PC-9 (cell line): ENCODE results near the gene TMPRSS7. TPM values are rescaled to one million over a fixed set of nuclear protein-coding genes. Genes with fewer than 3 reads are reported as not detected.
A peak's percentile ranks its signal among the peaks of the same experiment; 100 is the strongest.

Experiments
- BruUV-seq: library from RNA; stranded (reverse); fragments of 400-500 nt; replicated peaks from 2 replicates; lab custom pipeline; 2021; lab: Mats Ljungman, UMichigan
- CTCF ChIA-PET: fragments of 300-600 bp; sonication (Branson Sonifier 250); formaldehyde crosslinking; loops from one replicate; lab custom pipeline; 2022; ENCODE audit warnings: antibody characterized with exemption; lab: Charles Lee
- POLR2A ChIA-PET: fragments of 300-600 bp; sonication (Branson Sonifier 250); formaldehyde crosslinking; loops from one replicate; lab custom pipeline; 2022; ENCODE audit warnings: antibody characterized with exemption; ENCODE audit not compliant: unreplicated experiment; lab: Charles Lee
- DNase-seq, 2 experiments: peaks; one replicate each; pipeline versions ENCODE4 v3.0.0 to v3.0.0-alpha.2; 2015 to 2022; ENCODE audit warnings: mixed read lengths in 1 of 2
- H2AFZ ChIP-seq: fragments of 200-600 bp; sonication (generic); 2 replicates; pipeline ENCODE4 v1.8.1; 2017; ENCODE audit warnings: antibody characterized with exemption
- H3F3A ChIP-seq: fragments of 200-600 bp; sonication (generic); 2 replicates; pipeline ENCODE4 v1.8.1; 2017; ENCODE audit warnings: antibody characterized with exemption, mild to moderate bottlenecking, low read depth; ENCODE audit not compliant: insufficient read depth
- H3K27ac ChIP-seq: fragments of 200-600 bp; sonication (generic); 2 replicates; pipeline ENCODE4 v1.6.1; 2016; ENCODE audit warnings: mixed run types
- H3K27me3 ChIP-seq: fragments of 200-600 bp; sonication (generic); 2 replicates; pipeline ENCODE4 v1.6.1; 2016; ENCODE audit warnings: low read depth, mixed run types; ENCODE audit not compliant: insufficient read depth
- H3K36me3 ChIP-seq: fragments of 200-600 bp; sonication (generic); 2 replicates; pipeline ENCODE4 v1.6.1; 2016; ENCODE audit warnings: low read depth, mixed run types
- H3K4me1 ChIP-seq: fragments of 200-600 bp; sonication (generic); replicated peaks from 2 replicates; pipeline ENCODE4 v1.6.1; 2016; ENCODE audit warnings: mixed run types; ENCODE audit not compliant: insufficient read depth
- H3K4me2 ChIP-seq: fragments of 200-600 bp; sonication (generic); 2 replicates; pipeline ENCODE4 v1.6.1; 2017; ENCODE audit warnings: mixed run types
- H3K4me3 ChIP-seq: fragments of 200-600 bp; sonication (generic); 2 replicates; pipeline ENCODE4 v1.6.1; 2016; ENCODE audit warnings: mixed run types
- H3K79me2 ChIP-seq: fragments of 200-600 bp; sonication (generic); 2 replicates; pipeline ENCODE4 v1.6.1; 2017; ENCODE audit warnings: low read depth, mixed run types
- H3K9me2 ChIP-seq: fragments of 200-600 bp; sonication (generic); 2 replicates; pipeline ENCODE4 v1.8.1; 2017; ENCODE audit warnings: mild to moderate bottlenecking; ENCODE audit not compliant: insufficient read depth
- H3K9me3 ChIP-seq: fragments of 200-600 bp; sonication (generic); 2 replicates; pipeline ENCODE4 v1.8.1; 2016; ENCODE audit warnings: low read depth; ENCODE audit not compliant: insufficient read depth
- H4K20me1 ChIP-seq: fragments of 200-600 bp; sonication (generic); 2 replicates; pipeline ENCODE4 v1.8.1; 2017; ENCODE audit not compliant: insufficient read depth
- CTCF ChIP-seq: fragments of 200-600 bp; sonication (generic); conservative IDR thresholded peaks from 2 replicates; pipeline ENCODE4 v1.6.1; 2017; ENCODE audit warnings: mixed run types, antibody characterized with exemption, mild to moderate bottlenecking, moderate library complexity
- EZH2 ChIP-seq: fragments of 200-600 bp; sonication (generic); IDR thresholded peaks from 2 replicates; pipeline ENCODE4 v1.8.0; 2017; ENCODE audit warnings: antibody characterized with exemption, low read depth
- intact Hi-C: fragments of 100-400 bp; cut with micrococcal nuclease; formaldehyde crosslinking; loops from one replicate; pipeline ENCODE4 v1.10.0; 2022; ENCODE audit not compliant: unreplicated experiment
- total RNA-seq: library from RNA; stranded (reverse); gene quantifications from 2 replicates; pipeline ENCODE4 v1.2.3, GENCODE V29; 2021

Gene TMPRSS7
- total RNA-seq, 1 experiment from 2014 or later, result not detected

GRCh38 chr3:112095731-112096130 is 61.2 kb downstream of the TMPRSS7 start:
- no peak for DNase-seq
- no TSS peak for BruUV-seq
- Histone ChIP-seq H3K79me2 (no peaks in the 10 kb centered on the region; the same call in 1 of the 2 replicates), H2AFZ (no peak overlapping the region), H3K27me3 (no peaks in the 10 kb centered on the region), H3K4me2 (no peak overlapping the region), H3K4me1 (peaks cover 25% of the 10 kb centered on the region), H3K4me3 (no peak overlapping the region), H3F3A (peaks cover under 1% of the 10 kb centered on the region; the same call in 1 of the 2 replicates), H3K36me3 (no peaks in the 10 kb centered on the region), H4K20me1 (no peaks in the 10 kb centered on the region), H3K27ac (no peak overlapping the region), H3K9me3 (no peaks in the 10 kb centered on the region; the same call in 1 of the 2 replicates), H3K9me2 (no peaks in the 10 kb centered on the region)
- POLR2A ChIA-PET, result no interaction called here
- CTCF ChIA-PET, result interaction anchor here (0.7 kb wide), 1 partner anchor 117 kb away, joined by 9 read pairs; the partner anchor contains the start of gene ABHD10
- no peak for TF ChIP-seq EZH2
- TF ChIP-seq CTCF, result no peak
- intact Hi-C loops, result loop anchor here (10.0 kb wide), 1 partner anchor 1021 kb away; the partner anchor contains the start of gene NECTIN3

- H3K79me2 ChIP-seq, result no peaks in the 10 kb centered on the region; the same call in 1 of the 2 replicates
Measured at GRCh38 chr3:112096176-112096575, 61.6 kb downstream of the TMPRSS7 start.

GRCh38 chr3:112097378-112097777 is 62.8 kb downstream of the TMPRSS7 start:
- CTCF ChIA-PET, result interaction anchor here (0.6 to 1.8 kb wide), 4 partner anchors 14 to 425 kb away, joined by 3 to 14 read pairs (median 4); no protein-coding TSS in a partner anchor
- intact Hi-C loops, result loop anchor here (1.0 to 10.0 kb wide), 2 partner anchors 22 to 1023 kb away; partner anchors contain the start of gene NECTIN3

More at GRCh38 chr3:112096176-112096575, 61.6 kb downstream of the TMPRSS7 start:
- CTCF ChIA-PET, result interaction anchor here (0.5 kb wide), 1 partner anchor 83 kb away, joined by 3 read pairs; no protein-coding TSS in a partner anchor
- H3K4me2 ChIP-seq, result no peak overlapping the region
- no peaks in the 10 kb centered on the region for H4K20me1 ChIP-seq
- no peak for DNase-seq
- peaks cover 20% of the 10 kb centered on the region for H3K4me1 ChIP-seq
- BruUV-seq, result no TSS peak
- no peaks in the 10 kb centered on the region for H3K9me2 ChIP-seq
- H2AFZ ChIP-seq, result no peak overlapping the region
- TF ChIP-seq CTCF, result no peak
- TF ChIP-seq EZH2, result no peak
- no peaks in the 10 kb centered on the region; the same call in 1 of the 2 replicates for H3K9me3 ChIP-seq
- no peaks in the 10 kb centered on the region; the same call in 1 of the 2 replicates for H3F3A ChIP-seq
- POLR2A ChIA-PET, result no interaction called here
- intact Hi-C loops, result loop anchor here (10.0 kb wide), 1 partner anchor 1021 kb away; the partner anchor contains the start of gene NECTIN3
- no peak overlapping the region for H3K27ac ChIP-seq
- no peaks in the 10 kb centered on the region for H3K27me3 ChIP-seq
- no peaks in the 10 kb centered on the region for H3K36me3 ChIP-seq
- no peak overlapping the region for H3K4me3 ChIP-seq

More at GRCh38 chr3:112097378-112097777, 62.8 kb downstream of the TMPRSS7 start:
- POLR2A ChIA-PET, result interaction anchor here (0.6 to 1.0 kb wide), 2 partner anchors 11 to 118 kb away, joined by 3 to 6 read pairs; partner anchors contain the start of genes ABHD10 and C3orf52
- no TSS peak for BruUV-seq
- Histone ChIP-seq H3K36me3 (no peaks in the 10 kb centered on the region), H4K20me1 (no peaks in the 10 kb centered on the region), H3K9me2 (no peaks in the 10 kb centered on the region), H3K27me3 (no peaks in the 10 kb centered on the region), H3K79me2 (no peaks in the 10 kb centered on the region; the same call in 1 of the 2 replicates), H3K9me3 (no peaks in the 10 kb centered on the region; the same call in 1 of the 2 replicates), H2AFZ (no peak overlapping the region), H3K4me2 (peak overlapping the region; percentile 51), H3K4me1 (peaks cover 17% of the 10 kb centered on the region), H3F3A (no peaks in the 10 kb centered on the region; the same call in 1 of the 2 replicates), H3K4me3 (no peak overlapping the region), H3K27ac (peak overlapping the region; percentile 62)
- TF ChIP-seq CTCF (no peak), EZH2 (no peak)
- peak; percentile 74 to 99 for DNase-seq
